ENCODE measurements around the gene SPEF1.

The SPEF1 gene

GRCh38 chr20:3760655-3761348 lies 20.4 kb downstream of the SPEF1 start:
- WGBS: 83% methylated on average over 10 of the region's 10 CpGs

GRCh38 chr20:3759884-3760283 lies 21.4 kb downstream of the SPEF1 start:
- 94% methylated on average over 11 of the region's 11 CpGs for WGBS
- no peaks in the 10 kb centered on the region for H3K27me3 ChIP-seq (ENCODE audit: insufficient read depth, low read length)
- no peak overlapping the region for H3K27ac ChIP-seq (ENCODE audit: low read depth, low read length)
- peaks cover 34% of the 10 kb centered on the region for H3K36me3 ChIP-seq (ENCODE audit: insufficient read depth, low read length)
- H3K4me3 ChIP-seq (ENCODE audit: low read length): no peak overlapping the region
- no peaks in the 10 kb centered on the region for H3K9me3 ChIP-seq (ENCODE audit: insufficient read depth, low read depth, low read length)
- H3K9ac ChIP-seq (ENCODE audit: low read depth, low read length): no peak overlapping the region
- H3K4me1 ChIP-seq (ENCODE audit: insufficient read depth, low read length): no peaks in the 10 kb centered on the region

More at GRCh38 chr20:3760655-3761348, 20.4 kb downstream of the SPEF1 start:
- no peak overlapping the region; the same call in 1 of the 2 replicates for H3K9ac ChIP-seq (ENCODE audit: low read depth, low read length)
- no peak overlapping the region for H3K27ac ChIP-seq (ENCODE audit: low read depth, low read length)
- no peaks in the 10 kb centered on the region for H3K9me3 ChIP-seq (ENCODE audit: insufficient read depth, low read depth, low read length)
- no peaks in the 10 kb centered on the region for H3K27me3 ChIP-seq (ENCODE audit: insufficient read depth, low read length)
- H3K36me3 ChIP-seq (ENCODE audit: insufficient read depth, low read length): peaks cover 31% of the 10 kb centered on the region
- no peaks in the 10 kb centered on the region for H3K4me1 ChIP-seq (ENCODE audit: insufficient read depth, low read length)
- H3K4me3 ChIP-seq (ENCODE audit: low read length): no peak overlapping the region

GRCh38 chr20:3759316-3759823 lies 21.9 kb downstream of the SPEF1 start:
- no peak overlapping the region for H3K27ac ChIP-seq (ENCODE audit: low read depth, low read length)
- 87% methylated on average over 11 of the region's 11 CpGs for WGBS
- H3K27me3 ChIP-seq (ENCODE audit: insufficient read depth, low read length): no peaks in the 10 kb centered on the region
- H3K9ac ChIP-seq (ENCODE audit: low read depth, low read length): no peak overlapping the region
- no peak overlapping the region for H3K4me3 ChIP-seq (ENCODE audit: low read length)
- no peaks in the 10 kb centered on the region for H3K4me1 ChIP-seq (ENCODE audit: insufficient read depth, low read length)
- H3K9me3 ChIP-seq (ENCODE audit: insufficient read depth, low read depth, low read length): no peaks in the 10 kb centered on the region
- H3K36me3 ChIP-seq (ENCODE audit: insufficient read depth, low read length): peaks cover 38% of the 10 kb centered on the region

- WGBS: 95% methylated on average over 11 of the region's 11 CpGs
- no peak overlapping the region for H3K9ac ChIP-seq (ENCODE audit: low read depth, low read length)
These were observed 22.7 kb downstream of the SPEF1 start for GRCh38 chr20:3758566-3758965.

GRCh38 chr20:3757268-3757667 lies 24.0 kb downstream of the SPEF1 start:
- Histone ChIP-seq H3K36me3 (ENCODE audit: insufficient read depth, low read length) (peaks cover 38% of the 10 kb centered on the region), H3K9me3 (ENCODE audit: insufficient read depth, low read depth, low read length) (no peaks in the 10 kb centered on the region), H3K9ac (ENCODE audit: low read depth, low read length) (no peak overlapping the region), H3K4me3 (ENCODE audit: low read length) (no peak overlapping the region), H3K27me3 (ENCODE audit: insufficient read depth, low read length) (peaks cover 7% of the 10 kb centered on the region), H3K4me1 (ENCODE audit: insufficient read depth, low read length) (0 out of 2 replicates have a peak, but pooled peaks cover 6% of the 10 kb centered on the region), H3K27ac (ENCODE audit: low read depth, low read length) (no peak overlapping the region)
- WGBS: 90% methylated on average over 1 of the region's 2 CpGs

More at GRCh38 chr20:3758566-3758965, 22.7 kb downstream of the SPEF1 start:
- H3K4me1 ChIP-seq (ENCODE audit: insufficient read depth, low read length): no peaks in the 10 kb centered on the region
- no peak overlapping the region for H3K27ac ChIP-seq (ENCODE audit: low read depth, low read length)
- H3K4me3 ChIP-seq (ENCODE audit: low read length): no peak overlapping the region
- no peaks in the 10 kb centered on the region for H3K9me3 ChIP-seq (ENCODE audit: insufficient read depth, low read depth, low read length)
- peaks cover 38% of the 10 kb centered on the region for H3K36me3 ChIP-seq (ENCODE audit: insufficient read depth, low read length)
- no peaks in the 10 kb centered on the region for H3K27me3 ChIP-seq (ENCODE audit: insufficient read depth, low read length)

GRCh38 chr20:3755814-3756480 lies 25.3 kb downstream of the SPEF1 start:
- WGBS: 91% methylated on average over 5 of the region's 5 CpGs
- Histone ChIP-seq H3K27me3 (ENCODE audit: insufficient read depth, low read length) (peaks cover 20% of the 10 kb centered on the region), H3K9ac (ENCODE audit: low read depth, low read length) (no peak overlapping the region), H3K36me3 (ENCODE audit: insufficient read depth, low read length) (peaks cover 33% of the 10 kb centered on the region), H3K4me1 (ENCODE audit: insufficient read depth, low read length) (0 out of 2 replicates have a peak, but pooled peaks cover 7% of the 10 kb centered on the region), H3K27ac (ENCODE audit: low read depth, low read length) (no peak overlapping the region), H3K9me3 (ENCODE audit: insufficient read depth, low read depth, low read length) (no peaks in the 10 kb centered on the region), H3K4me3 (ENCODE audit: low read length) (no peak overlapping the region)

- 0 out of 2 replicates have a peak, but pooled peaks cover 7% of the 10 kb centered on the region for H3K4me1 ChIP-seq (ENCODE audit: insufficient read depth, low read length)
- peaks cover 33% of the 10 kb centered on the region for H3K36me3 ChIP-seq (ENCODE audit: insufficient read depth, low read length)
- H3K9ac ChIP-seq (ENCODE audit: low read depth, low read length): no peak overlapping the region
- no peaks in the 10 kb centered on the region for H3K9me3 ChIP-seq (ENCODE audit: insufficient read depth, low read depth, low read length)
- H3K27me3 ChIP-seq (ENCODE audit: insufficient read depth, low read length): peaks cover 27% of the 10 kb centered on the region
- H3K4me3 ChIP-seq (ENCODE audit: low read length): no peak overlapping the region
- H3K27ac ChIP-seq (ENCODE audit: low read depth, low read length): no peak overlapping the region
- WGBS: 94% methylated on average over 7 of the region's 7 CpGs
These were observed 26.0 kb downstream of the SPEF1 start for GRCh38 chr20:3755269-3755668.

GRCh38 chr20:3754276-3754630 lies 27.0 kb downstream of the SPEF1 start:
- Histone ChIP-seq H3K27ac (ENCODE audit: low read depth, low read length) (no peak overlapping the region), H3K4me3 (ENCODE audit: low read length) (no peak overlapping the region), H3K36me3 (ENCODE audit: insufficient read depth, low read length) (peaks cover 33% of the 10 kb centered on the region), H3K27me3 (ENCODE audit: insufficient read depth, low read length) (peaks cover 37% of the 10 kb centered on the region), H3K9ac (ENCODE audit: low read depth, low read length) (no peak overlapping the region), H3K9me3 (ENCODE audit: insufficient read depth, low read depth, low read length) (no peaks in the 10 kb centered on the region), H3K4me1 (ENCODE audit: insufficient read depth, low read length) (0 out of 2 replicates have a peak, but pooled peaks cover 7% of the 10 kb centered on the region)
- 96% methylated on average over 16 of the region's 16 CpGs for WGBS

- WGBS: 93% methylated on average over 21 of the region's 26 CpGs
- Histone ChIP-seq H3K9me3 (ENCODE audit: insufficient read depth, low read depth, low read length) (no peaks in the 10 kb centered on the region), H3K4me1 (ENCODE audit: insufficient read depth, low read length) (0 out of 2 replicates have a peak, but pooled peaks cover 7% of the 10 kb centered on the region), H3K27ac (ENCODE audit: low read depth, low read length) (no peak overlapping the region), H3K36me3 (ENCODE audit: insufficient read depth, low read length) (peaks cover 33% of the 10 kb centered on the region), H3K27me3 (ENCODE audit: insufficient read depth, low read length) (peaks cover 43% of the 10 kb centered on the region), H3K4me3 (ENCODE audit: low read length) (no peak overlapping the region), H3K9ac (ENCODE audit: low read depth, low read length) (no peak overlapping the region)
These were observed 27.6 kb downstream of the SPEF1 start for GRCh38 chr20:3753501-3754275.

- Histone ChIP-seq H3K4me3 (ENCODE audit: low read length) (no peak overlapping the region), H3K27me3 (ENCODE audit: insufficient read depth, low read length) (peaks cover 48% of the 10 kb centered on the region), H3K9me3 (ENCODE audit: insufficient read depth, low read depth, low read length) (no peaks in the 10 kb centered on the region), H3K4me1 (ENCODE audit: insufficient read depth, low read length) (0 out of 2 replicates have a peak, but pooled peaks cover 7% of the 10 kb centered on the region), H3K27ac (ENCODE audit: low read depth, low read length) (no peak overlapping the region), H3K9ac (ENCODE audit: low read depth, low read length) (no peak overlapping the region), H3K36me3 (ENCODE audit: insufficient read depth, low read length) (peaks cover 27% of the 10 kb centered on the region)
- 31% methylated on average over 4 of the region's 4 CpGs for WGBS
These were observed 28.1 kb downstream of the SPEF1 start for GRCh38 chr20:3753098-3753497.

- Histone ChIP-seq H3K36me3 (ENCODE audit: insufficient read depth, low read length) (peaks cover 21% of the 10 kb centered on the region), H3K27me3 (ENCODE audit: insufficient read depth, low read length) (peaks cover 50% of the 10 kb centered on the region), H3K27ac (ENCODE audit: low read depth, low read length) (no peak overlapping the region), H3K4me1 (ENCODE audit: insufficient read depth, low read length) (0 out of 2 replicates have a peak, but pooled peaks cover 7% of the 10 kb centered on the region), H3K4me3 (ENCODE audit: low read length) (peak overlapping the region; percentile 60), H3K9me3 (ENCODE audit: insufficient read depth, low read depth, low read length) (no peaks in the 10 kb centered on the region), H3K9ac (ENCODE audit: low read depth, low read length) (no peak overlapping the region)
- 28% methylated on average over 13 of the region's 13 CpGs for WGBS
These were observed 28.9 kb downstream of the SPEF1 start for GRCh38 chr20:3752386-3752759.

Data from HUES64 (cell line).